H1 (cell line): ENCODE results near the gene KIF21A. TPM values are rescaled to one million over a fixed set of nuclear protein-coding genes. Genes with fewer than 3 reads are reported as not detected.

Source experiments
- BCL11A ChIP-seq, 2 experiments: IDR thresholded peaks; one replicate each; pipeline ENCODE4 v1.6.1; 2011; ENCODE audit warnings: low read depth in 2 of 2, low read length in 2 of 2, mild to moderate bottlenecking in 2 of 2
- CHD1 ChIP-seq: IDR thresholded peaks from 2 replicates; pipeline ENCODE4 v1.6.1; 2012; ENCODE audit warnings: low read depth, low read length, improper control_type of control experiment
- JUN ChIP-seq: IDR thresholded peaks from 2 replicates; pipeline ENCODE4 v1.6.1; 2011; ENCODE audit warnings: low read depth, mild to moderate bottlenecking, improper control_type of control experiment, low read length
- RNF2 ChIP-seq: fragments of 200-900, 300-1000 bp; sonication (generic); IDR thresholded peaks from 2 replicates; pipeline ENCODE4 v1.7.1; 2016; ENCODE audit warnings: borderline replicate concordance, low read depth, mild to moderate bottlenecking, antibody characterized with exemption, low read length; ENCODE audit not compliant: poor library complexity, severe bottlenecking; ENCODE audit errors: missing control alignments
- SP2 ChIP-seq: IDR thresholded peaks from 2 replicates; pipeline ENCODE4 v1.6.1; 2012; ENCODE audit warnings: mild to moderate bottlenecking, low read length, inconsistent platforms
- polyA plus RNA-seq, 7 experiments: library from polyadenylated mRNA; depleted of rRNA in 3 of 7; stranded (reverse) in 5 of 7; unstranded in 2 of 7; fragments of >200 nt in 5 of 7; fragments of 200-250 nt in 2 of 7; gene quantifications; 1 replicate in 5 of 7; 2 replicates in 1 of 7; 4 replicates in 1 of 7; pipeline versions ENCODE4 v1.2.1 to v1.2.3, GENCODE V29; 2011 to 2013; ENCODE audit warnings: missing spikeins in 2 of 7, mixed read lengths in 2 of 7
- total RNA-seq: library from RNA; stranded (reverse); fragmentation: NEBNext Ultra II Directional; extraction: Animal tissue kit (Norgen Biotek cat#: 25700); gene quantifications from 2 replicates; pipeline ENCODE4 v1.2.1, GENCODE V29; 2021
- TF ChIP-seq, protein P1 (sequence below): fragments of 300-600 bp; sonication (generic); IDR thresholded peaks from 2 replicates; pipeline ENCODE4 v1.7.1; 2012; ENCODE audit warnings: low read length, moderate library complexity, mild to moderate bottlenecking, inconsistent platforms; ENCODE audit not compliant: insufficient replicate concordance
- TF ChIP-seq, protein P2 (sequence below): IDR thresholded peaks from 2 replicates; pipeline ENCODE4 v1.6.1; 2011; ENCODE audit warnings: low read length, improper control_type of control experiment
- TF ChIP-seq, protein P3 (sequence below): IDR thresholded peaks from 2 replicates; pipeline ENCODE4 v1.6.1; 2012; ENCODE audit warnings: inconsistent platforms

The KIF21A gene
- total and polyA plus RNA-seq, 2 of the 8 experiments (the other 6 are each of a cell fraction or from before 2014, with no cell fraction given) = 10.0 to 26.0 TPM

DNA sequence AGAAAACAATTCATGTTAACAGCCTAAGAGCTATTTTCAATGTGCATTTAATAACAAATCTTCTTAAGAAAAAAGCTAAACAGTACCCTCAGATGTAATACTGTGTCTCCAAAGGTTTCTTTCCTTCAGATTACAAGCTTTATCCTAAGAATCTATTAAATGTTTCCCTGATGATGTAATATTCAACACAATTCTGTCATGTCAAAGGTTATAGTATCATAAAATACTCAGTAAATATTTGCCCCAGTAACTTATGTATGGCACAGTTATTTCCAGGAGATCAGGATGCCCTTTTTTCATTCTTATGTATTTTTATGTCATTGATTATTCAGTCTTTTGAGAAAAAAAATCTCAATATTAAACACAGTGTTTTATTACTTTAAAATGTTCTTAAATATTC is 128.4 kb downstream of the KIF21A start (continued):
- TF ChIP-seq, protein P1, sequence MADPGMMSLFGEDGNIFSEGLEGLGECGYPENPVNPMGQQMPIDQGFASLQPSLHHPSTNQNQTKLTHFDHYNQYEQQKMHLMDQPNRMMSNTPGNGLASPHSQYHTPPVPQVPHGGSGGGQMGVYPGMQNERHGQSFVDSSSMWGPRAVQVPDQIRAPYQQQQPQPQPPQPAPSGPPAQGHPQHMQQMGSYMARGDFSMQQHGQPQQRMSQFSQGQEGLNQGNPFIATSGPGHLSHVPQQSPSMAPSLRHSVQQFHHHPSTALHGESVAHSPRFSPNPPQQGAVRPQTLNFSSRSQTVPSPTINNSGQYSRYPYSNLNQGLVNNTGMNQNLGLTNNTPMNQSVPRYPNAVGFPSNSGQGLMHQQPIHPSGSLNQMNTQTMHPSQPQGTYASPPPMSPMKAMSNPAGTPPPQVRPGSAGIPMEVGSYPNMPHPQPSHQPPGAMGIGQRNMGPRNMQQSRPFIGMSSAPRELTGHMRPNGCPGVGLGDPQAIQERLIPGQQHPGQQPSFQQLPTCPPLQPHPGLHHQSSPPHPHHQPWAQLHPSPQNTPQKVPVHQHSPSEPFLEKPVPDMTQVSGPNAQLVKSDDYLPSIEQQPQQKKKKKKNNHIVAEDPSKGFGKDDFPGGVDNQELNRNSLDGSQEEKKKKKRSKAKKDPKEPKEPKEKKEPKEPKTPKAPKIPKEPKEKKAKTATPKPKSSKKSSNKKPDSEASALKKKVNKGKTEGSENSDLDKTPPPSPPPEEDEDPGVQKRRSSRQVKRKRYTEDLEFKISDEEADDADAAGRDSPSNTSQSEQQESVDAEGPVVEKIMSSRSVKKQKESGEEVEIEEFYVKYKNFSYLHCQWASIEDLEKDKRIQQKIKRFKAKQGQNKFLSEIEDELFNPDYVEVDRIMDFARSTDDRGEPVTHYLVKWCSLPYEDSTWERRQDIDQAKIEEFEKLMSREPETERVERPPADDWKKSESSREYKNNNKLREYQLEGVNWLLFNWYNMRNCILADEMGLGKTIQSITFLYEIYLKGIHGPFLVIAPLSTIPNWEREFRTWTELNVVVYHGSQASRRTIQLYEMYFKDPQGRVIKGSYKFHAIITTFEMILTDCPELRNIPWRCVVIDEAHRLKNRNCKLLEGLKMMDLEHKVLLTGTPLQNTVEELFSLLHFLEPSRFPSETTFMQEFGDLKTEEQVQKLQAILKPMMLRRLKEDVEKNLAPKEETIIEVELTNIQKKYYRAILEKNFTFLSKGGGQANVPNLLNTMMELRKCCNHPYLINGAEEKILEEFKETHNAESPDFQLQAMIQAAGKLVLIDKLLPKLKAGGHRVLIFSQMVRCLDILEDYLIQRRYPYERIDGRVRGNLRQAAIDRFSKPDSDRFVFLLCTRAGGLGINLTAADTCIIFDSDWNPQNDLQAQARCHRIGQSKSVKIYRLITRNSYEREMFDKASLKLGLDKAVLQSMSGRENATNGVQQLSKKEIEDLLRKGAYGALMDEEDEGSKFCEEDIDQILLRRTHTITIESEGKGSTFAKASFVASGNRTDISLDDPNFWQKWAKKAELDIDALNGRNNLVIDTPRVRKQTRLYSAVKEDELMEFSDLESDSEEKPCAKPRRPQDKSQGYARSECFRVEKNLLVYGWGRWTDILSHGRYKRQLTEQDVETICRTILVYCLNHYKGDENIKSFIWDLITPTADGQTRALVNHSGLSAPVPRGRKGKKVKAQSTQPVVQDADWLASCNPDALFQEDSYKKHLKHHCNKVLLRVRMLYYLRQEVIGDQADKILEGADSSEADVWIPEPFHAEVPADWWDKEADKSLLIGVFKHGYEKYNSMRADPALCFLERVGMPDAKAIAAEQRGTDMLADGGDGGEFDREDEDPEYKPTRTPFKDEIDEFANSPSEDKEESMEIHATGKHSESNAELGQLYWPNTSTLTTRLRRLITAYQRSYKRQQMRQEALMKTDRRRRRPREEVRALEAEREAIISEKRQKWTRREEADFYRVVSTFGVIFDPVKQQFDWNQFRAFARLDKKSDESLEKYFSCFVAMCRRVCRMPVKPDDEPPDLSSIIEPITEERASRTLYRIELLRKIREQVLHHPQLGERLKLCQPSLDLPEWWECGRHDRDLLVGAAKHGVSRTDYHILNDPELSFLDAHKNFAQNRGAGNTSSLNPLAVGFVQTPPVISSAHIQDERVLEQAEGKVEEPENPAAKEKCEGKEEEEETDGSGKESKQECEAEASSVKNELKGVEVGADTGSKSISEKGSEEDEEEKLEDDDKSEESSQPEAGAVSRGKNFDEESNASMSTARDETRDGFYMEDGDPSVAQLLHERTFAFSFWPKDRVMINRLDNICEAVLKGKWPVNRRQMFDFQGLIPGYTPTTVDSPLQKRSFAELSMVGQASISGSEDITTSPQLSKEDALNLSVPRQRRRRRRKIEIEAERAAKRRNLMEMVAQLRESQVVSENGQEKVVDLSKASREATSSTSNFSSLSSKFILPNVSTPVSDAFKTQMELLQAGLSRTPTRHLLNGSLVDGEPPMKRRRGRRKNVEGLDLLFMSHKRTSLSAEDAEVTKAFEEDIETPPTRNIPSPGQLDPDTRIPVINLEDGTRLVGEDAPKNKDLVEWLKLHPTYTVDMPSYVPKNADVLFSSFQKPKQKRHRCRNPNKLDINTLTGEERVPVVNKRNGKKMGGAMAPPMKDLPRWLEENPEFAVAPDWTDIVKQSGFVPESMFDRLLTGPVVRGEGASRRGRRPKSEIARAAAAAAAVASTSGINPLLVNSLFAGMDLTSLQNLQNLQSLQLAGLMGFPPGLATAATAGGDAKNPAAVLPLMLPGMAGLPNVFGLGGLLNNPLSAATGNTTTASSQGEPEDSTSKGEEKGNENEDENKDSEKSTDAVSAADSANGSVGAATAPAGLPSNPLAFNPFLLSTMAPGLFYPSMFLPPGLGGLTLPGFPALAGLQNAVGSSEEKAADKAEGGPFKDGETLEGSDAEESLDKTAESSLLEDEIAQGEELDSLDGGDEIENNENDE = no peak
- TF ChIP-seq BCL11A (IDR thresholded peaks at IDR 0.05; ENCODE audit: low read depth in 2 of 2, low read length in 2 of 2) (no peak), CHD1 (no peak), RNF2 (no peak), SP2 (no peak), JUN (no peak)
- TF ChIP-seq, protein P2, sequence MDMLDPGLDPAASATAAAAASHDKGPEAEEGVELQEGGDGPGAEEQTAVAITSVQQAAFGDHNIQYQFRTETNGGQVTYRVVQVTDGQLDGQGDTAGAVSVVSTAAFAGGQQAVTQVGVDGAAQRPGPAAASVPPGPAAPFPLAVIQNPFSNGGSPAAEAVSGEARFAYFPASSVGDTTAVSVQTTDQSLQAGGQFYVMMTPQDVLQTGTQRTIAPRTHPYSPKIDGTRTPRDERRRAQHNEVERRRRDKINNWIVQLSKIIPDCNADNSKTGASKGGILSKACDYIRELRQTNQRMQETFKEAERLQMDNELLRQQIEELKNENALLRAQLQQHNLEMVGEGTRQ = no peak
- TF ChIP-seq, protein P3, sequence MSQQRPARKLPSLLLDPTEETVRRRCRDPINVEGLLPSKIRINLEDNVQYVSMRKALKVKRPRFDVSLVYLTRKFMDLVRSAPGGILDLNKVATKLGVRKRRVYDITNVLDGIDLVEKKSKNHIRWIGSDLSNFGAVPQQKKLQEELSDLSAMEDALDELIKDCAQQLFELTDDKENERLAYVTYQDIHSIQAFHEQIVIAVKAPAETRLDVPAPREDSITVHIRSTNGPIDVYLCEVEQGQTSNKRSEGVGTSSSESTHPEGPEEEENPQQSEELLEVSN = no peak
